Hematopoietic multipotent progenitor cell treated with erythropoietin and hydrocortisone succinate and interleukin-3 and kit ligand, for 17 days (in vitro differentiated cells): ENCODE measurements around the gene EPG5.

Experiments
- DNase-seq: peaks from one replicate; pipeline ENCODE4 v3.0.0-alpha.2; 2015; ENCODE audit warnings: low spot score

The EPG5 gene

GRCh38 chr18:45806226-45806625, 160.9 kb downstream of the EPG5 start:
- DNase-seq: no peak

- DNase-seq: no peak
Measured at GRCh38 chr18:45805551-45805950, 161.6 kb downstream of the EPG5 start.

GRCh38 chr18:45802814-45803492, 164.2 kb downstream of the EPG5 start:
- DNase-seq: no peak

- no peak for DNase-seq
Measured at GRCh38 chr18:45801416-45802004, 165.6 kb downstream of the EPG5 start.
